ENCODE measurements around the gene ENDOV.

Gene ENDOV

DNA sequence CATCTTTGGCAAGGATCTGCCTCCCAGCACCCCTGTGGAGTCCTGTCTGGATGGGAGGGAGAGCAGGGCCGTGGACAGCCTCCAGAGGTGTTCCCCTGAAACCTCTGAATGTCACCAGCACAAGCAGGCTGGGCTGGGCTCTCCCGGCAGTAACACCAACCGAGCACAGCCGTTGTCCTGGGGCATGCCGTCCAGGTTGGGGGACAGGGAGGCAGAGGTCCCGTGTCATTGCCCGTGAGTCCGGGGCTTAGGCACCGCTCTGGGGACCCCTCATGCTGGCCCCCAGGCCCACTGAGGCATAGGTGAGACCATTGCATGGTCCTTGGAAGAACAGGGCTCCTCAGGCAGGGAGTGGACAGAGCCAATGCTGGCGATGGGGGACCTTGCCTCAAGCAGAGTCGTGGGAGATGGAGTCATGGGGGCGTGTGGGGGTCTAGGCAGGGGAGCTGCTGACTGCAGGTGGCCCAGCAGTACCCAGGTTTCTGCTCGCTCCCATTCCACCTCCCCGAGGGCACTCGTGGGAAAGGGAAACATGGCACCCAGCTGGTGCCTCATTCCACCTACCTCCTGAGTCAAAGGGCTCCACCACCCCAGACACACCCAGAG, 17.5 kb downstream of the ENDOV start:
- no peak for FAIRE-seq

DNA sequence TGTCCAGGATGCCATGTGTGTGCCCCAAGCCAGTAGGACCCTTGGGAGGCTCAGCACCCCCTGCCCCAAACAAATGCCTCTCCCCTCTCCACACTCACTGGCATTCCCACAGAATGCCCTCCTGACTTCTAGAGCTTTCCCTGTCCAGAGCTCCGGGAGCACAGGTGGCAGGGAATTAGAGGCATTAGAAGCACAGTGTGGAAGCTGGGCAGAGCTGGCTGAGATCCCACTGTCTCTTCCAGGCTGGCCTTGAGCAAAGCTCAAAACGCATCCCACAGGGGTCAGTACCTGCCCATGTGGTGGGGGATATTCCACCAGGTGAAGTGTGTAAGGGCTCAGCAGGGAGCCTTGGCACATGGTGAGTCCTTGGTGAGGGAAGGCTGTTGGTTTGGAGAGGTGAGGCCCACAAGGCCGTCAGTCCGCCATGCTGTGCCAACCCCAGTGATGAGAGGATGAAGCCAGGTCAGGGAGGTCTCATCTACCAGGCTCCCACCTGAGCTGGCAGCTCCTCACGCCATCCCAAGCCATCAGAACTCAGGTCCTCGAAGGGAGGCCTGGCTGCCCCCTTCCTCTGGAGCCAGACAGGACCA, 18.1 kb downstream of the ENDOV start:
- FAIRE-seq, result no peak

DNA sequence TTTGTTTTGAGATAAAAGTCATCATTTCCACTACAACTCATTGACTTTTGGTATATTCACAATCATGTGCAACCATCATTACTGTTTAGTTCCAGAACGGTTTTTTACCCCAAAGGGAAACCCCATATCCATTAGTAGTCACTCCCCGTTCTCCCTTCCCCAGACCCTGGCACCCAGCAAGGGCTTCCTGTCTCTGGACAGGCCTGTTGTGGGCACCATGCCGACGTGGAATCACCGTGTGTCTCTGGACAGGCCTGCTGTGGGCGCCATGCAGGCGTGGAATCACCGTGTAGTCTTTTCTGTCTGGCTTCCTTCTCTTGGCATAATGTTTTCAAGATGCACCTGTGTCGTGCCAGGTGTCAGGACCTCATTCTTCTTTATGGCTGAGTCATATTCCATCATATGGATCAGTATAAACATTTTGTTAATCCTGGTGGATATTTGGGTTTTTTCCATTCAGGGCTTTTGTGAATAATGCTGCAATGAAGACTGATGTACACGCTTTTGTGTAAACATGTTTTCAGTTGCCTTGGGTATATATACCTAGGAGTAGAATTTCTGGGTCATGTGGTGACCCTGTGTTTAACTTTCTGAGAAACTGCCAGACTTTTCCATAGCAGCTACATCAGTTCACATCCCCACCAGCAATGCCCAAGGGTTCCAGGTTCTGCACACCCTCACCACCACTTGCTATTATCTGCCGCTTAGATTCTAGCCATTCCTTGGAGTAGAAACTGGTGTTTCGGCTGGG, 19.1 kb downstream of the ENDOV start:
- FAIRE-seq, result no peak

DNA sequence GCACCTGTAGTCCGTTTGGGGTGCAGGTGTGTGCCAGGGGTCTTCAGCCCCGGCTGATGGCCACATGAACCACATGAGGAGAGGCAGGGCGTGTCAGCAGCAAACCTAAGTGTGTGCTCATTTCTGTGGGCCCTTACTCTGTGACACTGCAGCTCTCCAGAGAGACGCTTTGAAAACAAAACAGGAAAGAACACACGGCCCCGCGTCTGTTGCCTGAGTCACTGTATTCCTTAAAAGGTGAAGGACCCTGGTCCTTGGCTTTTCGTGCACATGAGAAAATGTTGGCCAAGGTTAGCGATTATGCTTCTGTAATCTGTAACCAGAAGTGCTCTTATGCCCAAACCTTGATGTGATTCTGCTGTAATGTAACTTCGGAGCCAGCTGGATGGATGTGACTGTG, 22.6 kb downstream of the ENDOV start:
- no peak for FAIRE-seq

DNA sequence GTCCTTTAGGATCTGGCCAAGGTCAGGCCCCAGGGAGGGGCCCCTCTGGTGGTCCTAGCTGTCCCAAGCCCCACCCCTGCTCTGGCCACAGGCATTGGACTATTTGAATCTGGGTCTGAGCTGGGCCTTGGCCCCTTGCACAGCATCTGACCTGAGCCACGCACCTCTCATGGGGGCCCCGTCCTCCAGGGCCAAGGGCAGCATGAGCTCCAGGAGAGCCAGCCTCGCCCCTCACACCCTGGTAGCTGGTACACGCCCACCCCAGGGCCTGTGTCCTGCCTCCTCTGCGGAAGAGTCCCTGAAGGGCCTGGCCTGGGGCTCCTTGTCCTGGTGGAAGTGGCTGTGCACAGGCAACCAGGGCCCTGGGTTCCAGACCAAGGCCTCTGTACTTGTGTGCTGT, 23.8 kb downstream of the ENDOV start:
- FAIRE-seq, result no peak

DNA sequence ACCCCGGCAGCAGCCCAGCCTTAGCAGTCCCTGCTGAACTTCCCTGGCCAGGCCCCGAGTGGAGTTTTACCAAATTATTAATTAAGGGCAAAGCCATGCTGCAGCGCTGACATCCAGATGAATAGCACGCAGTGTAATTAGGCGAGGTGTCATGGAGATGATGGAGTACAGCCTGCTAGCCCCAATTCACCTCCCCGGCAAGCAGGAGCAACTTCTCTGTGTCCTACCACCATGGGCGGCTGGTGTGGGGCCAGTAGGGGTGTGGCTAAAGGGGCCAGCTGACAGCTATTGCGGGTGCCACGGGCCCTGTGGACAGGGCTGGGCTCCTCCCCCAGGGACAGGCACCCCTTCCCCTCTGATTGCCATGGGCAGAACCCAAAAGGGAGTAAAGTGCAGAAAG, 24.5 kb downstream of the ENDOV start:
- FAIRE-seq, result no peak

DNA sequence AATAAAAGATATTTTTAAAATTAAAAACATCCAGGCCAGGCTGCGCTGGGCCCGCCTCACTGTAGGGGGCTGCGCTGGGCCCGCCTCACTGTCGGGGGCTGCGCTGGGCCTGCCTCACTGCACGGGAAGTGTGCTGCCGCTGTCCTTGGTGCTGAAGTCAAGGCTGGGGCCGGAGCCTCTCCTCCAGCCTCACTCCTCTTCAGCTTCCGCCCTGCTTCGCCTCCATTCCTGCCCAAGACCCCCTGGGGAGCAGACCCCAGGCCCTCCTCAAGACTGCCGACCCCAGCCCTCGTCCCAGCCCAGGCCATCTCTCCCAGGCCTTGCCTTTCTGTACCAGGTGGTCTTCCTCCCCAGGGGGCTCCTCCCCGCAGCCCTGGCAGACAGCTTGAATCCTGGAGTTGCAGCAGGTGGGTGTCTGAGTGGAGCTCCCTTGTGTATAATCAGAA, 26.2 kb downstream of the ENDOV start:
- no peak for FAIRE-seq

DNA sequence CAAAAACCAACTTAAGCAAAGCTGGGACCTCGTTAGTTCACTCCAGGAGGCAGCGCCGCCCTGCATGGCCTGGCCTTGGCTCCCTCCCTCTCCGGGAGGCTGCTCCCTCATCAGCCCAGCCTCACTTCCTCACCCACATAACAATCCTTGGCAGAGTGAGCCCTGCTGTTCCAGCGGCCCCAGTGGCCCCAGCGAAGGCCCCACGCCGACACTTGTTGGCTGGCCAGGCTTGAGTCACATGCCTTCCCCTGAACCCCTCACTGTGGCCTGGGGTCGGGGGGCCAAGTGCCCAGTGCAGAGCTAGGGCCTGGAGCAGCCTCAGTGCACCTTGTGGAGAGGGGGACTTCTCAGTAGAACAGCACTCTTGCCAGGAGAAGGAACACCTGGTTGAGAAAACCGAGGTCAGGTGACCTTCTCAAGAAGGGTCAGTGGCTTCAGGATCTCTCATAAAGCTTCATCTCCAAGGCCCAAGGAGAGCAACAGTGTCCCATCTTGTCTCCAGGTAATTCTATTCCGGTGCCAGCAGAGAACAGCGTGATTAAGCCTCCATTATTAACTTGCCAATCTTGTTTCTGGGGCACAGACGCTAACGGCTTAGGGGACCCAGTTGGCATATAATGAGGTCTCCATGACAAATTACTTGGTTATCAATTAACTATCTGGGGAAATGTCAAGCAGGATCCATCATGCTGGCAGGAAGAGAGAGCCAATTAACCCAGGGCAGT, 26.8 kb downstream of the ENDOV start:
- no peak for FAIRE-seq

DNA sequence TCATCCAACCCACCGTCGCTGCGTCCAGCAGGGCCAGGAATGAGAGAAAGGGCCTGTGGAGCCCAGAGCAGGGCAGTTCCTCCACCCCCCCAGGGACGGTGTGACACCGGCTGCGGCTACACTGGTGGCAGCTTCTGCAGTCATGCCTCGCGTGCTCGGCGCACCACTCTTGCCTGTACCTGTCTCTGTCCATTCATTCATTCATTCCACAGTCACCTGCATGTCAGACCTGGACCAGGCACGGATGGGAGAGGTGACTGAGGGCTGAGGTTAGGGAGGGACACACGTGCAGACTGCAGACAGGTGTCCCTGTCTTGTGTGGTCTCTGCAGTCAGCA, 27.3 kb downstream of the ENDOV start:
- no peak for FAIRE-seq

DNA sequence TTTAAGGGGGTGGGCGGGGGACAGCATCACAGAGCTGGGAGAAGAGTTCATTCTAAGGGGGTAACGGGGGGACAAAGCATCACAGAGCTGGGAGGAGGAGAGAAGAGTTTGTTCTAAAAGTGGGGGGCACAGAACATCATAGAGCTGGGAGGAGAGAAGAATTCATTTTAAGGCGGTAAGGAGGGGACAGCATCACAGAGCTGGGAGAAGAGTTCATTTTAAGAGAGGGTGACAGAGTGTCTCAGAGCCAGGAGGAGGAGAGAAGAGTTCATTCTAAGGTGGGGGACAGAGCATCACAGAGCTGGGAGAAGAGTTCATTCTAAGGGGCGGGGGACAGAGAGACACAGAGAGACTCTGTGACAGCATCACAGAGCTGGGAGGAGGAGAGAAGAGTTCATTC, 27.8 kb downstream of the ENDOV start:
- no peak for FAIRE-seq

DNA sequence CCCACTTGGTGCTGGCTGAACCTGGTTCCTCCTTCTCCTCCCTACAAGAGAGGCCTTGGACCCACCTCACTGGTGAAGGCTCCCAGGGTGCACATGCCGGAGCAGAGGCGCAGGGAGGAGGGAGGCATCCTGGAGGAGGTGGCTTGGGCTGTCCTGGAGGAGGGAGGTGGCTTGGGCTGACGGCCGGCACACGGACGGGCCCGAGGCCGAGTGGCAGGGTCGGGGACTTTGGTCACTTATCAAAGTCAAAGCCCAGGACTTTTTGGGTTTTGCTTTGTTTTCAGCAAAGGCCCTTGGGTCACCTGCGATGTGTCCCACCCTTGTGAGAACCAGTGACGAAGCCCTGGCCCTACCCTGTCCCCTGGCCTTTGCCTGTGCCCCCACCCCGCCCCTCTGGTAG, 28.5 kb downstream of the ENDOV start:
- no peak for FAIRE-seq

DNA sequence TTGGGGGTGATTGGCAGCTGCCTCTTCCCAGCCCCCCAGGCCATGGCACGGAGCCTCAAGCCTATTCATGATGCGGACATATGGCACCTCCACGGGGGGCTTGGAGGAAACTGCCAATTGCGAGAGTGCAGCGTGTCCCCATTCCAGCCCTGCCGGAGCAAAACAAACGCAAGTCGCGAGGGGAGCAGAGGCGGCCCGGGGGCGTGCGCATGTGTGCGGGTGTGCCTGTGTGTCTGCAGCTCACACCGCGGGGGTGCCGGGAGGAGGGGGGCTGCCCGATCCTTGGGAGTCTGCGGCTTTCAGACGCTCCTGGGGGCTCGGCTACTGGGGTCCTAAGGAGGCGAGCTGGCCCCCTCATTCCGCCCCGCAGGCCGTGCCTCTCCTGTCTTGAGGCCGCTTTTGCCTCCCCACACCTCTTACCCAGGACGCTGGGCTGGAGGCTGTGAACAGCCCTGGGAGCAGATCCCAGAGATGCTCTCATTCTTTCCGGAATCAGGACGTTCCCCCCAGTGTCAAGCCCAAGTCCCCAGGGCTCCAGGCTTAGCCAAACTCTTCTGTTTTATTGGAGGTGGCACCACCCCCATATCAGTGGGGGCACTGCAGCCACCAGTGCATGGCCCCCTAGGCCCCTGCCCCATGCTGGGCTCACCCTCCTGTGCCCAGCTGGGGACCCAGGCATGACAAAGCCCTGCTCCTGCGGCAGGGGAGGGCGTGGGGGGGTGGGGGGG, 29.1 kb downstream of the ENDOV start:
- no peak for FAIRE-seq

DNA sequence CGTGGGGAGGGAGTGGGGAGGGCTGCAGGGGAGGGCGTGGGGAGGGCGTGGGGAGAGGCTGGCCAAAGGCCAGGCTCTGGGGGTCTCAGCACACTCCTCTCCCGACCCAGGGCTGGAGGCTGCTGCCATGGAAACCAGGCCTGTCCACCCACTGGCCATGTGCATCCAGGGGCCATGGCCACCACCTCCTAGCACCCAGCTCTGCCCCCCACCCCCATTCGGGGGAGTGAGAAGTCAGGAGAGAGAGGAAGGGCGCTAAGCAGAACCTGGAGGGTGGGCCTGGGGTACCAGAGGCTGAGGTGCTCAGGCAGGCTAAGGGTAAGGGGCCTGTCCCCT, 29.6 kb downstream of the ENDOV start:
- no peak for FAIRE-seq

DNA sequence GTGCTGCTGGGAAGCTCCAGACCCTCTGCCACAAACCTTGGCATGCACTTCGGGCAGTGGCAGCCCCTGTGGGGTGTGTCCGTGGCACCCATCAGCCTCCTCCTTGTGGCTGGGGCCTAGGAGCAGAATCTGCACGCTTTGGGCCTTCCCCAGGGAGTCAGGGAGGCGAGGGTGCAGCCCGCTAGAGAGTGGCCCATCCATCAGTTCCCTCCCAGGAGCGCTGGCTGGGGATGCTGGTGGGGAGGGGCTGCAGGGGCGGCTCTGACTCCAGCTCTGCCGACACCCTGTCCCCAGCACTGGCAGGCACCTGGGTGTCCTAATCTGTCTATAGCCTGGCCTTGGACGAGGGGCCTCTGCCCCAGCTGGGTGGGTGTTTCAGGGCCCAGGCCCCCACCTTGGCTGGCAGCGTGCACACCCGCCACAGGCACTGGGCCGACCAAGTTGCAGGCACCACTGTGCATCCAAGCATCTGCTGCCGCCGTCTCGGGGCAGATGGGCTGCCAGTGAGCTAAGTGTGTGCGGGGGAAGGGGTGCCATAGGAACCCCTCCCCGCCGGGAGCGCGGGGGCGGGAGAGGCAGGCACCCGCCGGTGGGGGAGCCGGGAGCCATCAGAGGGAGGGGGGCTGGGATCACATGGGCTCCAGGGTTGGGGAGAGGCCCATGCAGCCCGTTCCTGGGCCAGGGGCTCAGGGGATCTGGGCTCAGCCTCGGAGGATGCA, 30.2 kb downstream of the ENDOV start:
- no peak for FAIRE-seq

DNA sequence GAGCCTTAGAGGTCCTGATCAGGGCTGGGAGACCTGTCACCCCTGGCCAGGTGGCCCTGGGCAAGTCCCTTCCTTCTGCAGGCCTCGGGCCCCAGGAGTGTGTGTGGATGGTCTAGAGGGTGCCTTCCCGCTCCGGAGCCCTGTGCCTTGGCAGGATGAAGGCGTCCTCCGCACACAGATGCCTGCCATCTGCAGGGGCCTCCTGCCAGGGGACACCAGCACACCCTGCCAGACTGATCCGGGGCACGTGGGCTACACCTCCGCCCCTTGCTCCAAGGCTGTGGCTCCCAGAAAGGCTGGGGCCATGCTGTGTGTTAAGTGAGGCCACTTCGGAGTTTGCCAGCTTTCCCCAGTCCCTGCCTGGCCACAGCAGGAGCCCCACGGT, 30.8 kb downstream of the ENDOV start:
- FAIRE-seq, result no peak

DNA sequence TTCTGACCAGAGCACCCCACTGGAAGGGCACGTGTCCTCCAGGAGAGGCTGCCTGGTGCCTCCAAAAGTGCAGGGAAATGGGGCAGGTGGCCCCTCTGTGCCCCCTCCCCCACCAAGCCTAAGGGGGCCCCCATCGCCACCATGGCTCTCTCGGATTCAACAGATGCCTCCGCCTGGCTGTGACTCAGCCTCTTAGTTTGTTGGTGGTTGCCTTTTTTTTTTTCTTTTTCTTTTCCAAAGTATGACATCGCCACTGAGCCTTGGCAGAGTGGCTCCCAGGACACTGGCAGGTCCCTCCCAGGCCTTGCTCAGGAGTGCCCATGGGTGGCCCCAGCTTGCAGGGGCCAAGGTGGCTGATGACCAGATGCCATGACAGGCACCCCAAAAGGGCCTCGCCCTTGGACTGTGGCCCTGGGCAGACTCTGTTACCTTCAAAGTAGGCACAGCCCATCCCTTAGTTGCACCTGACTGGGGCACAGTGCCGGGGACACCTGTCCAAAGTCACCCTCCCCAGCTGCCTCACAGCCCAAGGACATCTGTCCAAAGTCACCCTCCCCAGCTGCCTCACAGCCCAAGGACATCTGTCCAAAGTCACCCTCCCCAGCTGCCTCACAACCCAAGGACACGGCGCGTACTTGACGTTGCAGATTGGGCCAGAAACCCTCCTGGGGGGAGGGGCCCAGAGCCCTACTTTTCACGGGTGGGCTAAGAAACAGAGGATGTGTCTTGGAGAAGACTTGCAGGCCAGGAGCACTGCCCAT, 31.9 kb downstream of the ENDOV start:
- no peak for FAIRE-seq

DNA sequence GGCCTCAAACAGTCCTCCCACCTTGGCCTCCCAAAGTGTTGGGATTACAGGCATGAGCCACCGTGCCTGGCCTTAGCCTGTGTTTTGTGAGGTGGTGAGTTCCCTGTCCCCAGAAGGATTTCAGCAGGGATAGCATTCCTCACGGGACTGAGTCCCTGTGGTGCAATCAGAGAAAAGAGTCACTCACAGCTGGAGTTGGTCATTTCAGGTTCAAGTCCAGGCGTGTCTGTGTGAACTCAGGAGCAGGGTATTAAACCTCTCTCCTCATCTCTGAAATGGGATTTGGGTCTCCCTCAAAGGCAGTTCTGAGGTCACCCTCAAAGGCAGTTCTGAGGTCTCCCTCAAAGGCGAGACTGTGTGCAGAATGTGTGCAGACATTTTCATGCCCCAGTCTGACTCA, 32.8 kb downstream of the ENDOV start:
- FAIRE-seq, result no peak

DNA sequence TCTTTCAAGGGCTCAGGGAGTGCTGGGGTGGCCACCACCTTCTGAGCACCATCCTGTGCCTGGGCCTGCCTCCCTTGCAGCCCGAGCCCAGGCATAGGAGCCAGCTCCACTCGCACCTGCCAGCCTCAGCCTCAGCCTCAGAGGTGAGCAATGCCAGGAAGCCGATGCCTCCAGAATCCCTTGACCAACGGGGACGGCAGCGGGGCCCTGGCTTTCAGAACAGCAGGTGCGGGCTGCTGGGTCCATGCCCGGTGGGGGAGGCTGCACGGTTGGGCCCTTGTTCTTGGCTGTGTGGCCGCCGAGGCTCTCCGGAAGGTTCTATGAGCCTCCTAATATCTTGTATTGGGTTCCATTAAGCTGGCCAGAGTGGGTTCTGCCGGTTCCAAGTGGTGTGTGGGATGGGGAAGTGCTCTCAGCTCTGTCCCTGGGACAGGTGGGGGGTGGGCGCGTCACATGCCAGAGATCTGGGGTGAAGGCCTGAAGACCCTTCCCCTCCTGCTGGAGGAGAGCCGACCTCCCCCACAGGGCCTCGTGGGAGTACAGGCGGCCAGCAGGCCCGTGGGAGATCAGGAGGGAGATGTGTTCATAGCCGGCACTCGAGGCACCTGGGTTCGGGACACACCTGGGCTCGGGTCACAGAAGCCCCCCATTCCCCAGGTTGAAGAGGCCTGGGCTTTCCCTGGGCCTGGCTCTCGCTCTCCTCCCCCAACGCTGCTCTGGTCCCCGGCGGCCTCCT, 34.4 kb downstream of the ENDOV start:
- no peak for FAIRE-seq

DNA sequence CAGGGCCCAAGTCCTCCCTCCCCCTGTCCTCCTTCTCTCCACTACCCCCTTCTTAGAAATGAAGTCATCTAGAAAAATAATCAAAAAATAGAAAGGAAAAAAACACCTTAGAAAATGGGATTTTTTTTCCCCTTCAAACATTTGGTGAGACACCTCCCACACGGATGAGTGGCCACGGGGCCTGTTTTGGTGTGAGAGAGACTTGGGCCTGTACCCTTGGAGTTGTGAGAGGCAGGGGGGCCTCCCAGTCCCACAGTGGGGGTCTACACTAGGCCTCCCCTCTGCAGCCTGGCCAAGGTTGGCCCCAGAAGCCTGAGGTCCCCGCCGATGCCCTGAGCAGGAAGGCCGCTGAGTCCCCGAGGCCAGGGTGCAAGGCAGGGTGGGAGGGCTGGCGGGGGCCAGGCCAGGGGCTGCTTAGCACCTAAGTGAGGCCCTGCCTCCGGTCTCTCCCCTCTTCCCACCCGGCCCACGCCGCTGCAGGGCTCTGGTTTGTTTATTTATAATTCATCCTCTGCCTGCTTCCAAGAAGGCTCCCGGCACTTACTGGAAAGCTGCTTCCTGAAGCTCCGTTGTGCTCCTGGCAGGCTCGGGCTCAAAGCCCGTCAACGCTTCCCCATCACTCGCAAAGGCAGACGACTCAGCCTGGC, 35.1 kb downstream of the ENDOV start:
- FAIRE-seq, result no peak

DNA sequence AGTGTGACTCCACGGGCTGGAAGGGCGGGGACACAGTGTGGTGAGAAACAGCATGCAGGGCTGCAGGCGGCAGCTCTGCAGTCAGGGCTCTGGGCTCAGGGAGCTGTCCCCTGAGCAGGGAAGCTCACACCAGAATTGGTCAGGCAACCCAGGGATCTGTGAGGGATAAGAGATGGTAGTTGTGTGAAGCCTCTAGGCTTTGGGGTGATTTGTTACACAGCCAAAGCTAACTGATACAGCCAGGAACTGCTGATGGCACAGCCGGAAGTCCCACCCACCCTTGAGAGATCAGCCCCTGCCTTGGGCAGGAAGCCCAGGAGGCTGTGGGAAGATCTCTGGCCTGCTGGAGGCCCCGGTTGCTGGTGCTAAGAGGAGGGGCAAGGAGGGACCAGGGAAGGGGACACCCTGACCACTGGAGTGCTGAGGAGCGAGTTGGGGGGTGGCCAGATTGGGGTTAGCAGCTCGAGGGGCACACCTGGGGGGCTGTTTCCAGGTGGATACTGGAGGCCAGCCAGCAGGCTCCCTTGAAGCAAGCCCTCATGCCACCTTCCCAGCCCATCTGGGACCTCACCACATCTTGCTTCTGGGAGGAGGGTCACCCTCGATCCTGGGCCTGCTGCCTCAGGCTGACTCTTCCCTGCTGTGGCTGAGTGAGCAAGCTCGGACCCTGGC, 36.3 kb downstream of the ENDOV start:
- no peak for FAIRE-seq
